Limb (tissue), 2 donors: Measurements from ENCODE around the gene OR9A2.
"Not testable (repeated sequence)": the region's sequence is repeated elsewhere in the genome, so short reads cannot be mapped to it uniquely, and the experiment has no call there.

ENCODE experiments used
- DNase-seq, 2 donors: peaks; one replicate each; pipeline ENCODE4 v3.0.0-alpha.2; 2016; ENCODE audit errors: extremely low spot score in 2 of 2

The OR9A2 gene

DNA sequence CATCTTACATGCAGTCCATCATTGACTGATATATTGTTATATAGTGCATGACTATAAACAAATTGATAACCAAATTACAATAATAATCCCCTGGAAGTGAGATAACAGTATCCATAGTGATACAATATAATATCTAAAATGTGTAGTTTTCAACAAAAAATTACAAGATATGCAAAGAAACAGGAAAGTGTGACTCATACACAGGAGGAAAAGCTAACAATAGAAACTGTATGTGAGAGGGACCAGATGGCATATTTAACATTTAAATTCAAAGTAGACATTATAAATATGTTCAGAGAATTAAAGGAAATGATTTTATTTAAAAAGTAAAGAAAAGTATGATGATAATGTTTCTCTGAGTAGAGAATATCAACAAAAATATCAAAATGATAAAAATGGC lies 8.0 kb downstream of the OR9A2 start:
- DNase-seq: no peak

DNA sequence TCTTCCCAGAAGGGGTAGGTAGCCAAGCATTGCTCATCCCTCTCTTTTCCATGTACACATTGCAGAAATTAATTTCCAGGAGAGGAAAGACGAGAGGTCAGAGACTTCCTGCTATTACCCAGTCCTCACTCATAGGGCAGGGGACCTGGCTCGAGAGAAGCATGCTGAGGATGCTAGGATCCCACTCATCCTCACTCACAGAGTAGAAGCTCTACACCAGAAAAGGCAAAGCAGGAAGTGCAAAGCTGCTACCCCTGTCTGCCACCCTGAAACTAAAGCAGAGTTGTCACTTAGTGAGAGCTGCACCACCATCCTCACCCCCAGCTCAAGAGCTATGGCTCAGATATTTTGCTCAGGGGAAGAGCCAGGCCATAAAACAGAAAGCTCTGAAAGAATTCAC lies 9.9 kb downstream of the OR9A2 start:
- DNase-seq: no peak

GRCh38 chr7:143015926-143016490 lies 10.9 kb downstream of the OR9A2 start:
- no peak for DNase-seq

- DNase-seq: no peak
Measured at GRCh38 chr7:143015084-143015483, 11.8 kb downstream of the OR9A2 start.

- DNase-seq: peak in 1 of 2 donors; percentile 43
Measured at GRCh38 chr7:143013893-143014292, 13.0 kb downstream of the OR9A2 start.

GRCh38 chr7:143013473-143013872 lies 13.5 kb downstream of the OR9A2 start:
- no peak for DNase-seq

DNA sequence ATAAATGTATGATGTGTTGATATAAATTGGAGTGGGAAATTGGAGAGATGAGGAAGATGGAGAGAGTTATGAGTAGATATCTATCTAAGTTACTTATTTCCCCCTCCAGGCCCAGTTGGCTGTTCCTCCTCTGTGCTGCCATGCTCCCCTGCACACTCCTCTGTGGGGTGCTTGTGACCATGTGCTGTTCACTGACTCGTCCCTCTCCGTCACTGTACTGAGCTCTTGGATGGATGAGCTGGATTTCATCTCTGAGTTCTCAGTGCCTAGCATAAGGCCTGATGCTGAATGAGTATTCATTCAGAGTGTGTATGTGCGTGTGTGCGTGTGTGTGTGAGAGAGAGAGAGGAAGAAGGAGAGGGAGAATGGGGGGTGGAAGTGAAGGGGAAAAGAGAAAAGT lies 14.5 kb downstream of the OR9A2 start:
- DNase-seq: no peak

DNA sequence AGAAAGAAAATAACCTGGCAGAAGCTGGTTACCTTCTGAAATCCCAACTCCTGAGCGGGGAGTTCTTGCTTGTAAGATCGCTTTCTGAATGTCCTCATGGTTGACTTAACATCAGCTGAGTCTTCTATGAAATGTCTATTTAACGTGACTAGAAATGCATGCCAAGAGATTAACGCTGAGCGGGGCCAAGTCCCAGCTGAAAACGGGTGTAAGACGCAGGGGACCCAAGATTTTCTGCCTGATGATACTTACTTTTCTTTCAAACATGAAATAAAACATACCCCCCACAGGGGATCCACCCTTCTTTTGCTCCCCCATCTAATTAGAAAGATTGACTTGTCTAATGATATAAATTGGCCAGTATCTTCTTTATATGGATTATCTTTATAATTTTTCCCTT lies 14.9 kb downstream of the OR9A2 start:
- no peak for DNase-seq

- peak; percentile 55 to 89 for DNase-seq
Measured at GRCh38 chr7:143008007-143008901, 18.7 kb downstream of the OR9A2 start.

DNA sequence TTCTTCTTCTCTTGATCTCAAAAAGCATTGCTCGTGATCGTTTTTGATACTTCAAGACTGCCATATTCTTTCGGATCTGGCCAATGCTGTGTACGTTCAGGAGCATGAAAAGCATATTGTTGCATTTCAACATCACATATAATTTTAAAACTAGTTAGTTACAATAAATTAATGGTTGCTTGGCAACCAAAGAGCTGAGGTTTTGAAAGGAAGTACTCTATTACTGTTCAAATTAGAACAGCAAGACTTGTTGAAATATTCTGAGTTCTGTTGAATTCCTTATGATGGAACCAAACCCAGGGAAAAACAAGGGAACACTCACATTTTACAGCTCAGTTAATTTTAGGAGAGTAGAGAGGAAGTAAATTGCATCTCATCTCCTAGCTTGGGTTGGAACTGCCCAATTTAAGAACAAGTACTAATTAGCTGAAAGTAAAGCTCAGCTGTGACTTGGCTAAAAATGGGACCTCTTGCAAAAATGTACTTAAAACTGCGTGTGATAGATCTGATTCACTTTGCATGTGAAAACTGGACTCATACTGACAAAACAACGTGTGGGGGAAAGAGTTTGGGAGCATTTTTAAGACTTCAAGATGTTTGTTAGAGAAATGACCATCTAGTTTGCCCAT lies 21.2 kb downstream of the OR9A2 start:
- DNase-seq: no peak

GRCh38 chr7:143003393-143004051 lies 23.4 kb downstream of the OR9A2 start:
- peak in 1 of 2 donors; percentile 25 for DNase-seq

- DNase-seq: no peak
Measured at GRCh38 chr7:143002898-143003297, 24.0 kb downstream of the OR9A2 start.

- no peak for DNase-seq
Measured at GRCh38 chr7:143002106-143002505, 24.8 kb downstream of the OR9A2 start.

GRCh38 chr7:143000648-143001047 lies 26.3 kb downstream of the OR9A2 start:
- DNase-seq: no peak

DNA sequence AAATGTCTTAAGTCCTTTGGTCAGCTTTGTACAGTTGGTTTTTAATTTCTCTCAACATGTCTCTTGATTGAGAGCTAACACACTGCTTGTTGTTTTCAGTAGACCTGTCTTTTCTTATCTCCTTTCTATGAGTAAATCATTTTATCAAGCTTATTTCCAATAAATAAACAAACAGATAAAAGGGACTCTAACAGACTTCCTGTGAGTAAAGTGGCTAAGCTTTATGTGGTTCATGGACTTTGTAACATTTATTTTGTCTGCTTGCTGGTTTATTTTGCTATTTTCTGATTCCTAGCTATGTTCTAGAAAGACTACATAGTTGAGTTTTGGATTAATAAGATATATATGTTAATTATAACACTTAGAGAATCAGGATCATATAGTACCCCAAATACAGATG lies 27.1 kb downstream of the OR9A2 start:
- DNase-seq: no peak

DNA sequence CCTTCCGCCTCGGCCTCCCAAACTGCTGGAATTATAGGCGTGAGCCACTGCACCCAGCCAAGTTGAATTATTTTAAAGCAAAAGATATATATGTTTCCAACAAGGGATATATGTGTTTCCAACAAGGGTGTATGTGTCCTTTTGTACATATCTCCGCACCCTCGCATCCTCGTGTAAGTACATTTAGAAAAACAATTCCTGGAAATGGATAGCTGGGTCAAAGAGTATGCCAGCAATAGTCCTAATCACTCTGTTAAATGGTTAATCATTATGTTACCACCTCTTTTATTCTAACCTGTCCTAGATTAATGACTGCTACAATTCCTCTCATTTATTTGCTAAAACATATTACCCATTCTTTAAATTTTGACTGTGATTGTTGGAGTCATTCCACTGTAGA lies 28.0 kb downstream of the OR9A2 start:
- no peak for DNase-seq

DNA sequence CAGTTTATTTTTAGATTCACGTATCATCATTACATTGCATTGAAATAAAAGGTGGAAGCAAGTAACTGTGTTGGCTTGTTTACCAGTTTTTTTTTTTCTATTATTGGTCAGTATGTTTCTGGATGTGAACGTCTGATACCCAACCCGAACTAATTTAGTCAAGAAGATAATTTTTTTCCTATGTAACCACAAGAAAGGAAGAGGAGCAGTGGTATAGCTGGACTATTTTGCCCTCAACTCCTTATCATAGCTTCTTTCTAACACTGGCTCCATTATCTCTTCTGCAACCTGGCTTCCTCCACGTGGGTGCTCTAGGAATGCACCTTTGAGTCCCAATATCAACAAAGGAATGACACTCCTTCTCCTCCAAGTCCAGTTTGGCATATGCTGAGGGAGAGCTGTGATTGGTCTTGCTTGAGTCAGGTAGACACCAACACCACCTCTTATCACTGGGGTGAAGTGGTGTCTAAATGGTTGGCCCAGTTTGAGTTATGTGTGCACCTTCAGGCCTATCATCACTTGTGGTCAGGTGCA lies 29.4 kb downstream of the OR9A2 start:
- DNase-seq: no peak

GRCh38 chr7:142992427-142992826 lies 34.5 kb downstream of the OR9A2 start:
- no peak for DNase-seq

DNA sequence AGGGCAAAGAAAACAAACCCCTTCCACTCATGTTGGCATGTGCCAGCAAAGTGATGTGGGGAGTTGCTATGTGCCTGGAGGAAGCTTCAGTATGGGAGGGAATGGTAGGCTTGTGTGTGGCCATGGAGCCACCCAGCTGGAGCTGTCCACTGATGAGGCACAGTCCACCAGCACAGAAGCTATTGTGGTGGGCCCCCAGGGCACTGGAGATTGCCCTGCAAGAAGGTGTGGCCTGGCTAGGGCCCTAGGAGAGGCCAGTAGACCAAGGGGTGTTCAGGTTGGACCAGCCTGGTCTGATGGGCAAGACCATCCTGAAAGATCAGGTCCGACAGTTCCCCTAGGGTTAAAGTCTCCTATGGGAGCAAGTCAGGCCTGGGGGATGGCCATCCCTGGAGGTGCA lies 42.6 kb downstream of the OR9A2 start:
- DNase-seq: no peak

DNA sequence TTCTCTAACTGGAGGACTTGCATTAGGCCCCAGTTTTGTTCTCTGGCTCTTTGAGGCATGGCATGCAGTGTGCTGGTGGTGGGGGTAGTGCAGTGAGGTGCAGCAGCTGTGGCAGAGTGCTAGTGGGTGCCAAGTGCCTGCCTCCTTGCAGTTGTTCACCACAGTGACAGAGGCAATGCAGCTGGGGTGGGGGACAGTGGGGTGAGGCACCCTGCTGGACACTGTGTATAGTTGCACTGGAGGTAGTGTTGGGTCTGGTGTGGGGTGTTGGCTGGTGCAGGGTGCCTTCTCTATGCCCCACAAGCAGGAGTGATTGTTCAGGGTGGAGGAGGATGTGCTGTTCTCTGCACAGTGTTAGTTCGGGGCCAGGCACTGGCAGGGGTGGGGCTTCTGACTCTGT lies 43.1 kb downstream of the OR9A2 start:
- DNase-seq: no peak

DNA sequence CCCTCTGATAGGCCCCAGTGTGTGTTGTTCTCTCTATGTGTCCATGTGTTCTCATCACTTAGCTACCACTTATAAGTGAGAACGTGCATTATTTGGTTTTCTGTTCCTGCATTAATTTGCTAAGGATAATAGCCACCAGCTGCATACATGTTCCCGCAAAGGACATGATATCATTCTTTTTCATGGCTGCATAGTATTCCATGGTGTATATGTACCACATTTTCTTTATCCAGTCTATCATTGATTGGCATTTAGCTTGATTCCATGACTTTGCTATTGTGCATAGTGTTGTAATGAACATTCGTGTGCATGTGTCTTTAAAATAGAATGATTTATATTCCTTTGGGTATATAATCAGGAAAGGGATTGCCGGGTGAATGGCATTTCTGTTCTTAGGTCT lies 48.5 kb downstream of the OR9A2 start:
- not testable (repeated sequence) for DNase-seq
